ENCODE data around the gene PLEKHG1.

DNA sequence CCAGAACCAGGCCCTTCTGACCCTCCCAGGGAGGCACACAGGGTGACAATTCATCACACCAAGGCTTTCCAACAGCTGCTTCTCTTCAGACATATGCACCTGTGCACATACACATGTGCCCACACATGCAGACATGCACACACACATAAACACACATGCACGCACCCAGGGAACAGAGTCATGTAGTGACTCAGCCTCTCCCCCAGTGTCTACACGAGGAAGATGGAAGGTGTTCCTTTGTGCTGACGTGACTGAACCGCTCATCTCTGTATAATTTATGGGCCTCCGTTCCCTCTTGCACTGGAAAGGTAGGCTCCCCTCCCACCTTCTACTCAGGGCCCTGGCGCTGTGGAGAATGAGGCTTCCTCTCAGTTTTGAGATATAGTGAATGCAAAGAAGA is 23.8 kb upstream of the PLEKHG1 start:
- TF ChIP-seq, protein P1, sequence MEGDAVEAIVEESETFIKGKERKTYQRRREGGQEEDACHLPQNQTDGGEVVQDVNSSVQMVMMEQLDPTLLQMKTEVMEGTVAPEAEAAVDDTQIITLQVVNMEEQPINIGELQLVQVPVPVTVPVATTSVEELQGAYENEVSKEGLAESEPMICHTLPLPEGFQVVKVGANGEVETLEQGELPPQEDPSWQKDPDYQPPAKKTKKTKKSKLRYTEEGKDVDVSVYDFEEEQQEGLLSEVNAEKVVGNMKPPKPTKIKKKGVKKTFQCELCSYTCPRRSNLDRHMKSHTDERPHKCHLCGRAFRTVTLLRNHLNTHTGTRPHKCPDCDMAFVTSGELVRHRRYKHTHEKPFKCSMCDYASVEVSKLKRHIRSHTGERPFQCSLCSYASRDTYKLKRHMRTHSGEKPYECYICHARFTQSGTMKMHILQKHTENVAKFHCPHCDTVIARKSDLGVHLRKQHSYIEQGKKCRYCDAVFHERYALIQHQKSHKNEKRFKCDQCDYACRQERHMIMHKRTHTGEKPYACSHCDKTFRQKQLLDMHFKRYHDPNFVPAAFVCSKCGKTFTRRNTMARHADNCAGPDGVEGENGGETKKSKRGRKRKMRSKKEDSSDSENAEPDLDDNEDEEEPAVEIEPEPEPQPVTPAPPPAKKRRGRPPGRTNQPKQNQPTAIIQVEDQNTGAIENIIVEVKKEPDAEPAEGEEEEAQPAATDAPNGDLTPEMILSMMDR (IDR thresholded peaks at IDR 0.05), result no peak
- TF ChIP-seq POLR2A (IDR thresholded peaks at IDR 0.05), result no peak

Measured in thyroid gland (tissue), 4 donors.